Testis (tissue), 2 donors: ENCODE results near the gene SMYD4.

Source experiments
- CTCF ChIP-seq, 3 experiments: fragments of 450-650 bp in 2 of 3; fragments of 200-600 bp in 1 of 3; sonication (generic) in 1 of 3; IDR thresholded peaks; one replicate each; pipeline ENCODE4 v1.5.1; 2016 to 2019; ENCODE audit warnings: antibody characterized with exemption in 3 of 3, mild to moderate bottlenecking in 2 of 3, moderate library complexity in 1 of 3
- POLR2A ChIP-seq: fragments of 450-650 bp; IDR thresholded peaks from one replicate; pipeline ENCODE4 v1.6.1; 2017; ENCODE audit warnings: antibody characterized with exemption, mild to moderate bottlenecking, moderate library complexity

- TF ChIP-seq CTCF (IDR thresholded peaks at IDR 0.05): no peak
- no peak for TF ChIP-seq POLR2A
Measured at GRCh38 chr17:1744551-1745512, 84.9 kb downstream of the SMYD4 start.
